ENCODE measurements around the gene ABTB2.
"Not testable (repeated sequence)": the region's sequence is repeated elsewhere in the genome, so short reads cannot be mapped to it uniquely, and the experiment has no call there.

- TF ChIP-seq CTCF (conservative IDR thresholded peaks at IDR 0.05; ENCODE audit: low read depth in 2 of 2); CREB1 (CRISPR knock-in tag; IDR thresholded peaks at IDR 0.05; ENCODE audit: low read depth); POLR2AphosphoS5 (IDR thresholded peaks at IDR 0.05; ENCODE audit: low read depth); REST (IDR thresholded peaks at IDR 0.05; ENCODE audit: unreplicated experiment); EZH2 (IDR thresholded peaks at IDR 0.05; ENCODE audit: low read depth, unreplicated experiment); EZH2phosphoT487 (IDR thresholded peaks at IDR 0.05; ENCODE audit: unreplicated experiment); JUNB (IDR thresholded peaks at IDR 0.05; ENCODE audit: unreplicated experiment); STAT1 (IDR thresholded peaks at IDR 0.05; ENCODE audit: unreplicated experiment); NANOG (IDR thresholded peaks at IDR 0.05; ENCODE audit: borderline replicate concordance): not testable (repeated sequence)
Measured at GRCh38 chr11:34246511-34246910, 111.3 kb downstream of the ABTB2 start.

All from GM23338 (cell line).